A673 (cell line): ENCODE results near the gene LMTK3.
"Not testable (repeated sequence)": the region's sequence is repeated elsewhere in the genome, so short reads cannot be mapped to it uniquely, and the experiment has no call there.

Experiments used
- EZH2 ChIP-seq: fragments of 200-600 bp; sonication (generic); IDR thresholded peaks from 2 replicates; pipeline ENCODE4 v1.6.1; 2017; ENCODE audit warnings: borderline replicate concordance, low read depth, mild to moderate bottlenecking, mixed read lengths, antibody characterized with exemption, low read length; ENCODE audit not compliant: poor library complexity, severe bottlenecking
- TF ChIP-seq, protein P1 (sequence below): fragments of 300-800, 200-600 bp; sonication (generic); conservative IDR thresholded peaks from 2 replicates; pipeline ENCODE4 v1.5.1; 2017; ENCODE audit warnings: low read depth, mild to moderate bottlenecking, antibody characterized with exemption, low read length, moderate library complexity, mixed read lengths

DNA sequence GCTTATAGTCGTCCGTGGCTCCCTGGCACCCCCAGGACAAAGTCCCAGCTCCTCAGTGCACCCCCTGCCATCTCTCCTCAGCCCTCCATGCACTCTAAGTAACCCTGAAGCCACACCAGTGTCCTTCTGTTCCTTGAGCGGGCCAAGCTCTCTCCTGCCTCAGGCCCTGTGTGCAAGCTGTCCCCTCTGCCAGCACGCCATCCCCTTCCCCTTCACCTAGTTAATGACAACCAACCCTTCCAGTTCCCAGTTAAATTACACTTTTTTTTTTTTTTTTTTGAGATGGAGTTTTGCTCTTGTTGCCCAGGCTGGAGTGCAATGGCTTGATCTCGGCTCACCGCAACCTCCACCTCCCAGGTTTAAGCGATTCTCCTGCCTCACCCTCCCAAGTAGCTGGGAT is 23.2 kb downstream of the LMTK3 start:
- TF ChIP-seq, protein P1, sequence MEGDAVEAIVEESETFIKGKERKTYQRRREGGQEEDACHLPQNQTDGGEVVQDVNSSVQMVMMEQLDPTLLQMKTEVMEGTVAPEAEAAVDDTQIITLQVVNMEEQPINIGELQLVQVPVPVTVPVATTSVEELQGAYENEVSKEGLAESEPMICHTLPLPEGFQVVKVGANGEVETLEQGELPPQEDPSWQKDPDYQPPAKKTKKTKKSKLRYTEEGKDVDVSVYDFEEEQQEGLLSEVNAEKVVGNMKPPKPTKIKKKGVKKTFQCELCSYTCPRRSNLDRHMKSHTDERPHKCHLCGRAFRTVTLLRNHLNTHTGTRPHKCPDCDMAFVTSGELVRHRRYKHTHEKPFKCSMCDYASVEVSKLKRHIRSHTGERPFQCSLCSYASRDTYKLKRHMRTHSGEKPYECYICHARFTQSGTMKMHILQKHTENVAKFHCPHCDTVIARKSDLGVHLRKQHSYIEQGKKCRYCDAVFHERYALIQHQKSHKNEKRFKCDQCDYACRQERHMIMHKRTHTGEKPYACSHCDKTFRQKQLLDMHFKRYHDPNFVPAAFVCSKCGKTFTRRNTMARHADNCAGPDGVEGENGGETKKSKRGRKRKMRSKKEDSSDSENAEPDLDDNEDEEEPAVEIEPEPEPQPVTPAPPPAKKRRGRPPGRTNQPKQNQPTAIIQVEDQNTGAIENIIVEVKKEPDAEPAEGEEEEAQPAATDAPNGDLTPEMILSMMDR: not testable (repeated sequence)
- not testable (repeated sequence) for TF ChIP-seq EZH2
